ENCODE measurements around the gene KISS1R.

DNA sequence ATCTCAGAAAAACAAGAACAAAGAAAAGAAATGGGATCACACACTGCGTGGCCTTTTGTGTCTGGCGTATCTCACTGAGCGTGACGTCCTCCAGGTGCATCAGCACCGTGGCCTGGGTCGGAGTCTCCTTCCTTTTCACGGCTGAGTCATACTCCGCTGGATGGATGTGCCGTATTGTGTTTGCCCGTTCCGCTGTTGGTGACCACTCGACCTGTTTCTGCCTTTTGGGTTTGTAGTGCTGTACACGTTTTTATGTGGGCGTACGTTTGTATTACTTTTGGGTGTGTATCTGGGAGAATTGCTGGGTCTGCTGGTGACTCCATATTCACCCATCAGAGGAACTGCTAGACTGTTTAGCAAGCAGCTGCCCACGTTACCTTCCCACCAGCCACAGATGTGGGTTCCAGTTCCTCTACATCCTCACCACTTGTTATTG is 20.1 kb downstream of the KISS1R start:
- TF ChIP-seq RAD21 (conservative IDR thresholded peaks at IDR 0.05 in 1 of 2, IDR thresholded peaks at IDR 0.05 in 1 of 2) (no peak), MAZ (IDR thresholded peaks at IDR 0.05; ENCODE audit: borderline replicate concordance, low read depth, low read length) (no peak), FOSL2 (IDR thresholded peaks at IDR 0.05) (no peak), FOSL2 (CRISPR knock-in tag; IDR thresholded peaks at IDR 0.05) (no peak)
- TF ChIP-seq, protein P1, sequence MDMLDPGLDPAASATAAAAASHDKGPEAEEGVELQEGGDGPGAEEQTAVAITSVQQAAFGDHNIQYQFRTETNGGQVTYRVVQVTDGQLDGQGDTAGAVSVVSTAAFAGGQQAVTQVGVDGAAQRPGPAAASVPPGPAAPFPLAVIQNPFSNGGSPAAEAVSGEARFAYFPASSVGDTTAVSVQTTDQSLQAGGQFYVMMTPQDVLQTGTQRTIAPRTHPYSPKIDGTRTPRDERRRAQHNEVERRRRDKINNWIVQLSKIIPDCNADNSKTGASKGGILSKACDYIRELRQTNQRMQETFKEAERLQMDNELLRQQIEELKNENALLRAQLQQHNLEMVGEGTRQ (IDR thresholded peaks at IDR 0.05): no peak
- TF ChIP-seq, protein P2, sequence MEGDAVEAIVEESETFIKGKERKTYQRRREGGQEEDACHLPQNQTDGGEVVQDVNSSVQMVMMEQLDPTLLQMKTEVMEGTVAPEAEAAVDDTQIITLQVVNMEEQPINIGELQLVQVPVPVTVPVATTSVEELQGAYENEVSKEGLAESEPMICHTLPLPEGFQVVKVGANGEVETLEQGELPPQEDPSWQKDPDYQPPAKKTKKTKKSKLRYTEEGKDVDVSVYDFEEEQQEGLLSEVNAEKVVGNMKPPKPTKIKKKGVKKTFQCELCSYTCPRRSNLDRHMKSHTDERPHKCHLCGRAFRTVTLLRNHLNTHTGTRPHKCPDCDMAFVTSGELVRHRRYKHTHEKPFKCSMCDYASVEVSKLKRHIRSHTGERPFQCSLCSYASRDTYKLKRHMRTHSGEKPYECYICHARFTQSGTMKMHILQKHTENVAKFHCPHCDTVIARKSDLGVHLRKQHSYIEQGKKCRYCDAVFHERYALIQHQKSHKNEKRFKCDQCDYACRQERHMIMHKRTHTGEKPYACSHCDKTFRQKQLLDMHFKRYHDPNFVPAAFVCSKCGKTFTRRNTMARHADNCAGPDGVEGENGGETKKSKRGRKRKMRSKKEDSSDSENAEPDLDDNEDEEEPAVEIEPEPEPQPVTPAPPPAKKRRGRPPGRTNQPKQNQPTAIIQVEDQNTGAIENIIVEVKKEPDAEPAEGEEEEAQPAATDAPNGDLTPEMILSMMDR (IDR thresholded peaks at IDR 0.05): no peak
